HG03045 (cell line): Measurements from ENCODE around the gene NRN1L.
"Not testable (repeated sequence)": the region's sequence is repeated elsewhere in the genome, so short reads cannot be mapped to it uniquely, and the experiment has no call there.

Source experiments
- ATAC-seq: cut with Tn5 transposase; IDR thresholded peaks from one replicate; pipeline ENCODE4 v1.9.1; 2021; ENCODE audit warnings: mild to moderate bottlenecking, moderate library complexity; ENCODE audit not compliant: unreplicated experiment

The NRN1L gene

GRCh38 chr16:67884684-67885083 lies at the start of gene NRN1L:
Gene NRN1L, plus strand, starts transcription at chr16:67884885. Its CDS starts 19 bp downstream, at chr16:67884904.
- no peak for ATAC-seq

DNA sequence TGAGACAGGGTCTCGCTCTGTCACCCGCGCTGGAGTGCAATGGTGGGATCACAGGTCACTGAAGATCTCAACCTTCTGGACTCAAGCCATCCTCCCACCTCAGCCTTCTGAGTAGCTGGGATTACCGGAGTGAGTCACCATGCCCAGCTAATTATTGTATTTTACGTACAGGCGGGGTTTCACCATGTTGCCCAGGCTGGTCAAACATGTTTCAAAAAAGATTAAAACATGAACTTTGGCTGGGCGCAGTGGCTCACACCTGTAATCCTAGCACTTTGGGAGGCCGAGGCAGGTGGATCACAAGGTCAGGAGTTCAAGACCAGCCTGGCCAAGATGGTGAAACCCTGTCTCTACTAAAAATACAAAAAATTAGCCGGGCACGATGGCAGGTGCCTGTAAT lies 47.5 kb upstream of the NRN1L start:
- ATAC-seq: not testable (repeated sequence)

DNA sequence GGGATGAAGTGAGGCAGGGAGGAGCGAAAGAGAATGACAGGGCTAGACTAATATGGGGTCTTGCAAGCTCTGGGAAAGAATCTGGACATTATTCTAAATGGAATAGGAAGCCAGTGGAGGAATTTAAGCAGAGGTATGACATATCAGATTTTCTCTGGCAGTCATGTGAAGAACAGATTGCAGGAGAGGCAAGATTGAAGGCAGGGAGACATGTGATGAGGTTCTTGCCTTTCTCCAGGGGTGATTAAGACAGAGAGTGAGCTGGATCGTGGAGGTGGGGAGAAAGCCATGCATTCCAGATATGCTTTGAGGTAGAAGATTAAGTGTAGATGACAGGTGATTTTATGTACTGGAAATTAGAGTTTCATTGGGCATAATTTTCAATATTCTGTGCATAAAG lies 46.9 kb upstream of the NRN1L start:
- ATAC-seq: no peak

GRCh38 chr16:67841198-67841815 lies 43.4 kb upstream of the NRN1L start:
- ATAC-seq: no peak

DNA sequence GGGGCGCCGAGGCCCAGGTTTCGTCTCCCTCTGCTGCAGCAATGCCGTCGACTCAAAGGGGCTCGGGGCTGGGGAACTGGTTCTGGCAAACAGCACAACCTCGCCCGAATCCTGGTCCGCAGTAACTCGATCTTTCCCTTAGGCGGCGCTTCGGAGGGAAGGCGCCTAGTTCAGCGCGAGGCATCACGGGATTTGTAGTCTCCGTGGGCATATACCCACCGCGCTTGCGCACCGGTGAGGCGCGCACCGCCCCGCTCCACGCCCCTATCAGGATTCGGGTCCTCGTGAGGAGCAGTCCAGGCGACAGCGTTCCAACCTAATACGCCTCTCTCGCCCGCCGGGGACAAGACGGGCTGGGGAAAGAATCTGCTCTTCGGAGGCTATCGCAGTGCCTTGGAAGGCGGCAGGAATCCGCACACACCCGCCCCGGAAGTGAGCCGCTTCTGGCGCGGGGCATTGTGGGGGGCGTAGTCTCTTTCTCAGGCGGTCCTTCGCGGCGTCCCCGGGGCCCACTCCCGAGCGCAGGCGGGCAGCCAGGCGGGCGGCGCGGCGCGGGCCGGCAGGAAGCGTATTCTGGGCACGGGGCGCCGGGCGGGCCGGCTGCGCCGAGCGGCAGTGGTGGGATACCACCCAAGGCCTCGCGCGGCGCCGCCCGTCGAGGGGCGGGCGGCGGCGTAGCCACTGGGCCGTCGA lies 42.7 kb upstream of the NRN1L start, which contains the start of gene THAP11:
TSS of gene THAP11 (plus strand) at position 505 of the 693 bp plus-strand sequence. CDS start 235 bp downstream, outside the sequence.
- peak; percentile 43 for ATAC-seq

- peak; percentile 10 for ATAC-seq
These were observed 42.0 kb upstream of the NRN1L start for GRCh38 chr16:67842509-67843342.

DNA sequence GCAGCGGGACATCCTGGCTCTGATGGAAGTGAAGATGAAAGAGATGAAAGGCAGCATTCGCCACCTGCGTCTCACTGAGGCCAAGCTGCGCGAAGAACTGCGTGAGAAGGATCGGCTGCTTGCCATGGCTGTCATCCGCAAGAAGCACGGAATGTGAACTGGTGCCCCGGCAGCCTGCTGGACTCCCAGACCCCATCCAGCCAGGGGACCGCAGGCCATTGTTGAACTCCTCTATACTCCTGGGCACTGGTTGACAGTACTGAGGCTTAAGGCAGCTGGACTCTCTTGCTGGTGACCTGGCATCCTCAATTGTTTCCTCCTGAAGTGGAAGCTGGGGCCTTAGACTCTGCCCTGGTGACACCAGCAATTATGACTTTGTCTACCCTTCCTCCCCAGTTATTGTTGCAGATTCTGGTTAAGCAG lies 41.3 kb upstream of the NRN1L start:
- ATAC-seq: no peak

DNA sequence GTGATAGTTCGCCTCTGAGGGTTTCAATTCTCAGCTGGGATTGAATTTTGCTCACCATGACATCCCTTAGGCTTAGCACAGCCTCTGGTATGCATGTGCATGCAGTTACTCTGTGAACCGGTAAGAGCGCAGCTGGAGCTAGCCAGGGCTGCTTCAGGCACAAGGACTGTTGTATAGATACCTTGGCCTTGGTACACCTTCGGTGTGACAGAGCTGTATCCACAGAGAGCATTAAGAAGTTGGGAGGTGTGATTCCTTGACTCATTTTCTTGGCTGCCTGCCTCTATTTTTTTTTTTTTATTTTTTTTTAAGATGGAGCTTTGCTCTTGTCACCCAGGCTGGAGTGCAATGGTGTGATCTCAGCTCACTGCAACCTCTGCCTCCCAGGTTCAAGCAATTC lies 40.2 kb upstream of the NRN1L start:
- no peak for ATAC-seq

DNA sequence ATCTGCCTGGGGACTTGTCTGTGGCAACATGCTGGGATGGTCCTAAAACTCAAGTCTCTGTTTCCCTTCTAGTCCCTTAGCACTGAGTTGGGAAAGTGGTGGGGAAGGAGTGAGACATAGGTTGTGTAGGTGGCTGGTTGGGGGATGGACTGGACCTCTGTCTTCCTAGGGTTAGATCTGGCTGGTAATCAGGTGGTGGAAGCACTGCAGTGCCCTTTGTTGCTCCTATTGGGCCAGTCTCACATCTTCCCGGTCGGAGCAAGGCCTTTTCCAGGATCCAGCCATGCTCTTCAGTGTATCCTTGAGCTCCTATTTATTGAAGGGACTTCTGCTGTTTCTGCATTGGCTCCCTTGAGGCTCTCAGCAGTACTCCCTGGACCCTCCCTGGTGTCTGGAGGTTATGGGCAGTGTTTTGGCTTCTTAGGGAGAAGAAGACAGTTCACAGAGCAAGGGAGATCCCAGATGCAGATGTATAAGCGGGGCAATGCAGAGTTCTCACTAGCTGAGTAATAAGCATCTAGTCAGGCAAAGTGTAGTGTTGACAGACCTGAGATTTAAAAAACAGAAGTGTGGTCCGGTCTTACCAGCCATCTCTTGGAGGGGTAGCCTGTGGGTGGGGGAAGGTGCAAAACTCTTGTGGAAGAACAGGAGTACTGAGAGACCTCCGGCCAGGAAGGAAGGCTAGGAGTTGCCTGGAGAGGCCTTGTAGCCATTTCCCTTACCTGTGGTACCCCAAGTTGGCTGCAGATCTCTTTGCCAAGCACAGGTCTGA lies 39.2 kb upstream of the NRN1L start:
- no peak for ATAC-seq

GRCh38 chr16:67846063-67846319 lies 38.7 kb upstream of the NRN1L start:
- no peak for ATAC-seq

DNA sequence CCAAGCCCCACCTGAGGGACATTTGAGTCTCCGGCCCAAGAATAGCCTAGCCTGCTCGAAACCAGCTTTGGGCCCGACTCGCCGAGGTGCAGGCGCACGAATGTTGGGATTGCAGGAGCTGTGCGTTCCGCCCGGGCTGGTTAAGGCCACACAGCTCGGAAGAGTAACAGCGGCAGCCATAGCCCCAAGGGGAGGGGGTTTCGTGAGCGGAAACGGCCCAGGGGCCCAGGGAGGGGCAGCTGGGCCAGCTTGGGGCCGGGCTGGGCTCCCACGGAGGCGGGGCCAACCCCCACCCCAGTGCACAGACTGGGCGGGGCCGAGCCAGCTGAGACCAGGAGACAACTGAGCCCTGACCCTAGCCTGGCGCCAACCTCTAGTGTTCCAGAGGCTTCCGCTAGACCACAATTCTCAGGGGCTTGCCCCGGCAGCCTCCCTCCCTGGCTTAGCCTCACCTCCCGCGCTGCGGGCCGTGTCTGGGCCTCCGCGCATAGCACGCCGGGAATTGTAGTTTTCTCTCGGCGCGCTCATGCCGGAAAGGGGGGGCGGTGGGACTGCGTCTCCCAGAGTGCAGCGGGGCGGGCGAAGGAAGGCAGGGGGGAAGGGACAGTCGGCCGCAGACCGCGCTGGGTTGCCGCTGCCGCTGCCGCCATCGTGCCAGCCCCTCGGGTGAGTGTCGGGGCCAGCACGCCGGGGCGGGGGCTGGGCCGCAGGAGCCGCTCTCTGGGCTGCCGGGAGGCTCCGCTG lies 38.2 kb upstream of the NRN1L start, which contains the start of gene NUTF2:
TSS of gene NUTF2 (plus strand) at position 614 of the 744 bp plus-strand sequence. CDS start 18,198 bp downstream, outside the sequence.
- peak; percentile 60 for ATAC-seq

DNA sequence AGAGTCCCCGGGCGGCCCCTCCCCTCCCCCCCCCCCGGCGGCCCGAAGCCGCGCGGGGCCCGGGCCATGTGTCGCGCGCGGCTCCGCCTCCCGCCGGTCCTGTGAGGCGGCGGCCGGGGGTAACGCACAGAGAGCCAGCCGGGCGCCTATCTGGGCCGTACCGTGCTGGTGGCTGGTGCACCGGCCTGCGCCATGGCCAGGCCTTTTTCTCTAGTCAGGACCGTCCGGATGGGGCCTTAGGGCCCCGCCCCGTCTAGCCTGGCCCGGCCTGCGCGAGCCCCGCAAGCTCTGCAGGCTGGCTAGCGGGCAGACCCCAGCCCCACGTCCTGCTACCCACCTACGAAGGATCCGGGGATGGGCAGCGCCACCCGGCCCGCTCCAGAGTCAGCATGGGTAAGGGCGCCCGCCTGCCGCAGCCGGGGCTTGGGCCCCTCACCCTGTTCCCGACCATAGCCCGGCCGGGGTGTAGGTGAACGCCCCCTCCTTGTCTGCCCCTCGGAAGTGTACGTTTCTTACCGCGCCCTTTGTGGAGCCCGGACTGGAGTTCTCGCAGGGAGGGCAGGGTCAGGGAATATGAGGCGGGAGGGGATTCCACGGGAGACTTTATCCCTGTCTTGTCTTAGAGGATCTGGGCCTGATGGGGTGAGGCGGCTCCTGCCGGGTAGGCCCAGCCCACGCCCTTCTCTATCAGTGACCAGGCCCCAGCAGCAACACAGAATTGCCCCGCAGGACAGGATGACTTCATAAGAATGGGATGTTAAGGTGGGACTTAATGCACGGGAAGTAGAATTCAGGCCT lies 37.4 kb upstream of the NRN1L start, which contains the start of gene CENPT:
TSS of gene CENPT (minus strand) at position 630 of the 798 bp plus-strand sequence. CDS start 13,834 bp downstream, outside the sequence.
- peak; percentile 34 for ATAC-seq

DNA sequence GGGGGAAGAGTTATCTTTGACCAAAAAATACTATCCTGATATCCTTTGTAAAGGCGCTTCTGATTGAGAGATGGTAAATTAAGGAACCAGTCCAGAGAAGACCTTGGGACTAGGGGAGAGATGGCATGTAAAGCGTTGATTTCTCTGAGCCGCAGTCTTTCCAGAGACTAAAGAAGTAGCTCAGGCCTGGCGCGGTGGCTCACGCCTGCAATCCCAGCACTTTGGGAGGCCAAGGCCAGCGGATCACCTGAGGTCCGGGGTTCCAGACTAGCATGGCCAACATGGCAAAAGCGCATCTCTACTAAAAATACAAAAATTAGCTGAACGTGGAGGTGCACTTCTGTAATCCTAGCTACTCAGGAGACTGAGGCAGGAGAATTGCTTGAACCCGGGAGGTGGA lies 36.6 kb upstream of the NRN1L start:
- no peak for ATAC-seq

- ATAC-seq: no peak
These were observed 31.0 kb upstream of the NRN1L start for GRCh38 chr16:67853670-67854069.

DNA sequence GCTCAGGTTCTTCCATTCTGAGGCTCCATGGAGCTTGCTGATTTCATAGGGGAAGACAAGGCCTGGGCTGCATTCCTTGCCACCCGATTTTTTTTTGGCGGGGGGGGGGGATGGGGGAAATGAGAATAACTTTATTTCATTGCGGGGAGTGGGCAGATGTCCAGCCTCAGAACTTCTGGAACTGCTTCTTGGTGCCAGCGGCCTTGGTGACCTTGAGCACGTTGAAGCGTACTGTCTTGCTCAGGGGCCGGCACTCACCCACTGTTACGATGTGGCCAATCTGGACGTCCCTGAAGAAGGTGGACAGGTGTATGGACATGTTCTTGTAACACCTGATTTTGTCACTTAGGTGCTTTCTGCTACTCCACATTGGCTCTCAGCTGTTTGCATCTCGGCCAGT lies 28.9 kb upstream of the NRN1L start:
- ATAC-seq: no peak

- no peak for ATAC-seq
These were observed 27.6 kb upstream of the NRN1L start for GRCh38 chr16:67856927-67857546.

GRCh38 chr16:67857547-67858233 lies 27.0 kb upstream of the NRN1L start:
- ATAC-seq: no peak

DNA sequence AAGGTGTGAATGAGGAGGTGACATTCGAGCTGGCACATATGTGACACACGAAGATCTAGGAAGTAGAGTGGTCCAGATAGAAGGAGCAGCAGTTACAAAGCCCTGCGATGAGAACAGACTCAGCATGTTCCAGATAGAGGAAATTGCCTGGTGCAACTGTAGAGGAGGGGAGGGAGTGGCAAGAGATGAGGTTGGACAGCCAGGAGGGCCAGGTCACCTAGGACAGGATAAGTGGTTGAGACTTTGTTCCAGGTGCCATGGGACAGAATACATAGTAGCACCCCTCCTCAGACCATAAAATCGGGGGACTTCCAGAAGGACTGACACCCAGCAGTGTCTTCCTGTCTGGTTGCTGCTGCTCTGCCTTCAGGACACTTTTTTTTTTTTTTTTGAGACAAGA lies 26.2 kb upstream of the NRN1L start:
- ATAC-seq: no peak
